Upper lobe of left lung (tissue), 6 donors: Measurements from ENCODE around the gene ATG3. TPM values are rescaled to one million over a fixed set of nuclear protein-coding genes. Genes with fewer than 3 reads are reported as not detected.
"Not testable (repeated sequence)": the region's sequence is repeated elsewhere in the genome, so short reads cannot be mapped to it uniquely, and the experiment has no call there.

Experiments
- ATAC-seq, 2 donors: fragments of 200-7000 bp; cut with Tn5 transposase; one replicate each; pipeline ENCODE4 v1.9.1; 2022; ENCODE audit warnings: mild to moderate bottlenecking in 2 of 2, moderate library complexity in 2 of 2; ENCODE audit not compliant: low FRiP score in 2 of 2
- DNase-seq, 2 donors: peaks; one replicate each; pipeline ENCODE4 v3.0.0-alpha.2; 2019 to 2020
- H3K27ac ChIP-seq, 4 donors: fragments of 200-600 bp; sonication (generic); one replicate each; pipeline ENCODE4 v1.5.1; 2016 to 2019
- H3K27me3 ChIP-seq, 4 donors: fragments of 200-600 bp; sonication (generic); one replicate each; pipeline ENCODE4 v1.5.1; 2017 to 2019
- H3K36me3 ChIP-seq, 4 donors: fragments of 200-600 bp; sonication (generic); one replicate each; pipeline ENCODE4 v1.5.1; 2016 to 2019
- H3K4me1 ChIP-seq, 4 donors: fragments of 200-600 bp; sonication (generic); one replicate each; pipeline ENCODE4 v1.5.1; 2018 to 2019
- H3K4me3 ChIP-seq, 4 donors: fragments of 200-600 bp; sonication (generic); one replicate each; pipeline ENCODE4 v1.5.1; 2017 to 2019; ENCODE audit warnings: mild to moderate bottlenecking in 2 of 4, moderate library complexity in 1 of 4
- H3K9me3 ChIP-seq, 4 donors: fragments of 200-600 bp; sonication (generic); one replicate each; pipeline ENCODE4 v1.5.1; 2018 to 2019
- EP300 ChIP-seq, 4 donors: sonication (generic); formaldehyde crosslinking; IDR thresholded peaks; one replicate each; pipeline ENCODE4 v1.5.1; 2017; ENCODE audit warnings: antibody characterized with exemption in 4 of 4, control low read depth in 2 of 4
- POLR2A ChIP-seq, 4 donors: fragments of 450-650 bp; IDR thresholded peaks; one replicate each; pipeline ENCODE4 v1.5.1; 2016 to 2017; ENCODE audit warnings: antibody characterized with exemption in 4 of 4, mild to moderate bottlenecking in 2 of 4
- POLR2AphosphoS5 ChIP-seq, 2 donors: sonication (generic); formaldehyde crosslinking; IDR thresholded peaks; one replicate each; pipeline ENCODE4 v1.5.1; 2017; ENCODE audit warnings: antibody characterized with exemption in 2 of 2
- WGBS, 2 donors: methylation state at CpG; one replicate each; pipeline ENCODE4 v1.1.5; 2017 to 2018; 5-methylcytosine and 5-hydroxymethylcytosine counted together
- total RNA-seq, 6 donors: library from RNA; depleted of rRNA in 4 of 6; stranded (reverse); fragments of >200 nt in 4 of 6; gene quantifications; one replicate each; pipeline versions ENCODE4 v1.1.0 to v1.2.1, GENCODE V29; 2016 to 2021
- TF ChIP-seq, protein P1 (sequence below), 6 experiments: fragments of 450-650 bp in 4 of 6; fragments of 200-600 bp in 2 of 6; sonication (generic) in 2 of 6; IDR thresholded peaks; one replicate each; pipeline ENCODE4 v1.5.1; 2016 to 2019; ENCODE audit warnings: antibody characterized with exemption in 6 of 6
- donor health status: DM: no; HTN: no; CAD: no; lungs with moderate emphysema.
- donor health status: DM: no; HTN: yes; CAD: no; lungs with severe emphysema.

Gene ATG3
- total RNA-seq, 6 donors from 2014 or later = 24.9 to 73.0 (median 57.5) TPM

DNA sequence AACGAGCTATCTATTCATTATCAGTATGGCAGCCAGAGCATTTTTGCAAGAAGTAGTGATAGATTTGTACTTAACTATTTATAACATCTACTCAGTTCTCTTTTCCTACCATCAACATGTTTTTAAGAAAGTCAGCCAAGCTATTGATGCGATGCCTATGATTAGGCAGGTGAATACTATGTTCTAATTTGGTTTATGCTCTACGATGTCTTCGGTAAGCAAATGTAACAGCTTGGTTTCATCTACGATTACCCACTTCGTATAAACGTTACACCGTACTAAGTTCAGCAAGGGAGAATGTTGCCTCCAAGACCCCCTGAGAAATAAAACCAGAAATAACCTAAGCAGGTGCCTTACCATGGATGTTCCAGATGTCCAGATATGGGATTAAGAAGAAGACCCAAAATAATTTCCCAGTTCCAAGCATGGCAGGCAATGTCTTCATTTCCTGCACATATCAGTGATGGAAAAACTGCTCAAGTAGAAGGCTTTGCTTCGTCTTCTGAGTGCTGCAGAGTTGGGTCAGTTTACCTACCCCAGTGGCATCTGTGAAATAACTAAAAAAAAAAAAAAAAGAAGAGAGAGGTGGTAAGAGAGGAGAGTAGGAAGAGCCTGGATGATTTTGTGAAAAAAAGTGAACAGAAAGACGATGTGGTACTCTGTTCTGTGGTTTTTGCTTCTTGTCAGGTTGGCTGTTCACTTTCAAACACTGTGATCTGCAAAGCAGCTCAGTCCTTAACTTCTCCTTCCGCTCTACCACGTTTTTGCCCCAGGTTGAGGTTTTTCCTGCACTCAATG lies 62.6 kb downstream of the ATG3 start, which contains the start of gene BTLA:
Gene BTLA, minus strand, starts transcription at position 559 of the 798 bp plus-strand sequence. Its CDS starts 114 bp downstream, at position 445.
- TF ChIP-seq, protein P1, sequence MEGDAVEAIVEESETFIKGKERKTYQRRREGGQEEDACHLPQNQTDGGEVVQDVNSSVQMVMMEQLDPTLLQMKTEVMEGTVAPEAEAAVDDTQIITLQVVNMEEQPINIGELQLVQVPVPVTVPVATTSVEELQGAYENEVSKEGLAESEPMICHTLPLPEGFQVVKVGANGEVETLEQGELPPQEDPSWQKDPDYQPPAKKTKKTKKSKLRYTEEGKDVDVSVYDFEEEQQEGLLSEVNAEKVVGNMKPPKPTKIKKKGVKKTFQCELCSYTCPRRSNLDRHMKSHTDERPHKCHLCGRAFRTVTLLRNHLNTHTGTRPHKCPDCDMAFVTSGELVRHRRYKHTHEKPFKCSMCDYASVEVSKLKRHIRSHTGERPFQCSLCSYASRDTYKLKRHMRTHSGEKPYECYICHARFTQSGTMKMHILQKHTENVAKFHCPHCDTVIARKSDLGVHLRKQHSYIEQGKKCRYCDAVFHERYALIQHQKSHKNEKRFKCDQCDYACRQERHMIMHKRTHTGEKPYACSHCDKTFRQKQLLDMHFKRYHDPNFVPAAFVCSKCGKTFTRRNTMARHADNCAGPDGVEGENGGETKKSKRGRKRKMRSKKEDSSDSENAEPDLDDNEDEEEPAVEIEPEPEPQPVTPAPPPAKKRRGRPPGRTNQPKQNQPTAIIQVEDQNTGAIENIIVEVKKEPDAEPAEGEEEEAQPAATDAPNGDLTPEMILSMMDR (IDR thresholded peaks at IDR 0.05) = no peak
- DNase-seq = no peak
- H3K27me3 ChIP-seq = no peaks in the 10 kb centered on the region
- no peak for ATAC-seq
- no peak within 1 kb of the TSS for H3K4me3 ChIP-seq
- H3K4me1 ChIP-seq = no peaks in the 10 kb centered on the region
- H3K27ac ChIP-seq = no peak within 1 kb of the TSS
- H3K36me3 ChIP-seq = no peaks in the 10 kb centered on the region
- H3K9me3 ChIP-seq = no peaks in the 10 kb centered on the region
- WGBS, 2 donors = 78 to 84% methylated on average over 12 of the region's 12 CpGs

DNA sequence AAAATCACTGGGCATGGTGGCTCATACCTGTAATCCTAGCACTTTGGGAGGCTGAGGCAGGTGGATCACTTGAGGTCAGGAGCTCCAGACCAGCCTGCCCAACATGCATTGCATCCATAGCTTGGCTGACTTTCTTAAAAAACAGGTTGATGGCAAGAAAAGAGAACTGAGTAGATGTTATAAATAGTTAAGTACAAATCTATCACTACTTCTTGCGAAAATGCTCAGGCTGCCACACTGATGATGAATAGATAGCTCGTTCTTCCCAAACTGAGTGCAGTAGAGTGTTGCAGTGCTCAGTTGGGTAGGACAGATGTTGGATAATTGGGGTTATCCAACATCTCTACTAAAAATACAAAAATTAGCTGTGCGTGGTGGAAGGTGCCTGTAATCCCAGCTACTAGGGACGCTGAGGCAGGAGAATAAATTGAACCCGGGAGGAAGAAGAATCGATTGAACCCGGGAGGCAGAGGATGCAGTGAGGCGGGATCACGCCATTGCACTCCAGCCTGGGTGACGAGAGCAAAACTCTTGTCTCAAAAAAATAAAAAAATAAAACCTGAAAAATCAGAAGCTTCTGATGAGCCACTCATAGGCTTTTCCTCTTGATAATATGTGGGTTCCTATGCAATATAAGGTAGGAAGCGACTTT lies 63.7 kb downstream of the ATG3 start:
- TF ChIP-seq EP300 (IDR thresholded peaks at IDR 0.05) (no peak), POLR2AphosphoS5 (IDR thresholded peaks at IDR 0.05) (no peak), POLR2A (IDR thresholded peaks at IDR 0.05) (no peak)
- TF ChIP-seq, protein P1 (IDR thresholded peaks at IDR 0.05) = no peak

DNA sequence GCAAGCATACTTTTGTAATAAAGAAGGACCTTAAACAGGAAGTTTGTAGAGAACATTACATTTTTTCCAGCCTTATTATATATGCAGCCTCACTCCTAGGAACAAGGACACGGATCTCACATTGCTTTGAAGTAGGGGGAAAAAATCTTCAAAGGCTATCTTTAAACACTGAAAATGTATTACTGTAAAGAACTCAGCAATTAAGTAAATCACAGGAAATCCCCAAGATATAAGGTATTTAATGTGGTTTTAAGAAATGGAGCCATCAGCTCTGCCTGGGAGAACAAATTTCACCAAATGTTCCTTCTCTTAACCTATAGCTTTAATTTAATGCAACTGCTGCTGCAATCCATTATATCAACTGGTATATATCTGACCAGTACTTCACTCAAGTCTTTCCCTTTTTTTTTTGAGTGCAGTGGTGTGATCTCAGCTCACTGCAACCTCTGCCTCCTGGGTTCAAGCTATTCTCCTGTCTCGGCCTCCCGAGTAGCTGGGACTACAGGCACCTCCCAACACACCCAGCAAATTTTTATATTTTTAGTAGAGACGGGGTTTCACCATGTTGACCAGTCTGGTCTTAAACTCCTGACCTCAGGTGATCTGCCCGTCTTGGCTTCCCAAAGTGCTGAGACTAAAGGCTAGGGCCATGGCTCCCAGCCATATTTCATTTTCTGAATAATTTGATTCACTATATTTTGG lies 65.2 kb downstream of the ATG3 start:
- Histone ChIP-seq H3K27ac (no peak overlapping the region), H3K9me3 (no peaks in the 10 kb centered on the region), H3K36me3 (no peaks in the 10 kb centered on the region), H3K4me3 (no peak overlapping the region), H3K4me1 (no peaks in the 10 kb centered on the region), H3K27me3 (no peaks in the 10 kb centered on the region)
- DNase-seq (no peak), ATAC-seq (no peak)
- TF ChIP-seq EP300 (IDR thresholded peaks at IDR 0.05) (no peak), POLR2A (IDR thresholded peaks at IDR 0.05) (no peak), POLR2AphosphoS5 (IDR thresholded peaks at IDR 0.05) (no peak)
- TF ChIP-seq, protein P1 (IDR thresholded peaks at IDR 0.05) = no peak
- 83 to 86% methylated on average over 5 of the region's 5 CpGs for WGBS, 2 donors

More for the DNA sequence above, 63.7 kb downstream of the ATG3 start:
- no peak for DNase-seq
- 88 to 89% methylated on average over 11 of the region's 11 CpGs for WGBS, 2 donors
- H3K4me1 ChIP-seq = no peaks in the 10 kb centered on the region
- no peak overlapping the region for H3K4me3 ChIP-seq
- ATAC-seq = no peak
- no peaks in the 10 kb centered on the region for H3K9me3 ChIP-seq
- no peaks in the 10 kb centered on the region for H3K27me3 ChIP-seq
- no peaks in the 10 kb centered on the region for H3K36me3 ChIP-seq
- no peak overlapping the region for H3K27ac ChIP-seq

DNA sequence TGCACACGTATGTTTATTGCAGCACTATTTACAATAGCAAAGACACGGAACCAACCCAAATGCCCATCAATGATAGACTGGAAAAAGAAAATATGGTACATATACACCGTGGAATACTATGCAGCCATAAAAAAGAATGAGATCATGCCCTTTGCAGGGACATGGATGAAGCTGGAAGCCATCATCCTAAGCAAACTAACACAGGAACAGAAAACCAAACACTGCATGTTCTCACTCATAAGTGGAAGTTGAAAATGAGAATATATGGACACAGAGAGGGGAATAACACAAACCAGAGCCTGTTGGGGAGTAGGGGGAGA lies 67.4 kb downstream of the ATG3 start:
- H3K27ac ChIP-seq, H3K36me3 ChIP-seq, H3K4me3 ChIP-seq, H3K4me1 ChIP-seq, H3K9me3 ChIP-seq, DNase-seq, ATAC-seq, H3K27me3 ChIP-seq: not testable (repeated sequence)
- 97 to 100% methylated on average over 3 of the region's 3 CpGs for WGBS, 2 donors

- no peaks in the 10 kb centered on the region for H3K9me3 ChIP-seq
- WGBS, 2 donors = 94 to 100% methylated on average over 1 of the region's 1 CpG
- H3K4me3 ChIP-seq = no peak overlapping the region
- ATAC-seq (no peak), DNase-seq (no peak)
- TF ChIP-seq EP300 (IDR thresholded peaks at IDR 0.05) (no peak), POLR2A (IDR thresholded peaks at IDR 0.05) (no peak), POLR2AphosphoS5 (IDR thresholded peaks at IDR 0.05) (no peak)
- TF ChIP-seq, protein P1 (IDR thresholded peaks at IDR 0.05) = no peak
- no peaks in the 10 kb centered on the region for H3K36me3 ChIP-seq
- H3K27ac ChIP-seq = no peak overlapping the region
- H3K4me1 ChIP-seq = peaks cover 0 to 2% (median 0%) of the 10 kb centered on the region in 4 donors
- H3K27me3 ChIP-seq = no peaks in the 10 kb centered on the region
These were observed 69.6 kb downstream of the ATG3 start for GRCh38 chr3:112492124-112492523.
